Fibroblast of skin of left biceps (primary cell): ENCODE results near the gene SYTL5.
"Not testable (repeated sequence)": the region's sequence is repeated elsewhere in the genome, so short reads cannot be mapped to it uniquely, and the experiment has no call there.

Source experiments
- DNase-seq, 2 experiments: peaks; one replicate each; pipeline ENCODE4 v3.0.0-alpha.2; 2013; ENCODE audit warnings: low read depth in 2 of 2

Gene SYTL5

DNA sequence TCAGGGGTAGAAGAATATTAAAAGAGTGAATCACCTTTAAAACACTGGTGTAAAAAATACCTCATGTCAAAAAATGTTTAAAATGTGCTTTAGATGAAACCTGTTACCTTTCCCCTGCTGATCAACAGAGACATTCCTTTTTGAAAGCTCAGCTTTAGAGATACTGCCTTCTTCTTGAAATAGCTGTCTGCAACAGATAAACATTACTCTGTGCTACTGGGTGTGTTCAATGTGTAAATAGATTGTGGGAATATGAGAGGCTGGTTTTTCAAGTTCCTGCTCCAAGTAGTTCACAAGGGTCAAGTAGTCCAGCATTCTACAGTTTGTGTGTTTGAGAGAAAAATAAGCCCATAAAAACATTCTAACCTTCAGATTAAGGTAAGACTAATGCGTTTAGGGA is at the start of gene SYTL5:
Gene SYTL5 (plus strand): TSS at position 263 of the 400 bp plus-strand sequence. CDS start 27,337 bp downstream, outside the sequence.
- DNase-seq = no peak

DNA sequence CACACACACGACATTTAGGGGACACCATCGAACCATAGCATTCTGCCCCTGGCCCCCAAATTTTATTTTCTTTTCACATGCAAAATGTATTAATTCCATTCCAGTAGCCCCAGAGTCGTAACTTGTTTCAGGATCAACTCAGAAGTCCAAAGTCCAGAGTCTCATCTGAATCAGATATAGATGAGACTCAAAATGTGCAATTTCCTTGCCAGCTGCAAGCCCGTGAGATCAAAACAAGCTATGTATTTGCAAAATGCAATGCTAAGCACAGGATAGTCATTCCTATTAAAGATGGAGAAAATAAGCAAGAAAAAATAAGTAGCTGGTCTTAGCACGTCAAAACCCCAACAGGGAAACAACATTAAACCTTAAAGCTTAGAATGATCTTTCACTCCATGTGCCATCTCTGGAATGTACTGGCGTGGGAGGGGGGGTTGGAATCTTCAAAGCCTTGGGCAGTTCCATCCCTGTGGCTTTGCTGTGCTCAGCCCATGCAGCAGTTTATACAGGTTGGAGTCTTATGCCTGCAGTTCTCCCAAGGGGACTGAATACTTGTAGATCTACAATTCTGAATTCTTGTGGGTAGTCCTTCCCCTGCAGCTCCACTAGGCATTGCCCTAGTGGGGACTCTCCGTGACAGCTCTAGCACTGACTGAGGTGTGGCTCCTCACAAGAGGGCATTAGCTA is 47.7 kb upstream of the SYTL5 start:
- peak in 1 of 2 experiments; percentile 2 for DNase-seq

DNA sequence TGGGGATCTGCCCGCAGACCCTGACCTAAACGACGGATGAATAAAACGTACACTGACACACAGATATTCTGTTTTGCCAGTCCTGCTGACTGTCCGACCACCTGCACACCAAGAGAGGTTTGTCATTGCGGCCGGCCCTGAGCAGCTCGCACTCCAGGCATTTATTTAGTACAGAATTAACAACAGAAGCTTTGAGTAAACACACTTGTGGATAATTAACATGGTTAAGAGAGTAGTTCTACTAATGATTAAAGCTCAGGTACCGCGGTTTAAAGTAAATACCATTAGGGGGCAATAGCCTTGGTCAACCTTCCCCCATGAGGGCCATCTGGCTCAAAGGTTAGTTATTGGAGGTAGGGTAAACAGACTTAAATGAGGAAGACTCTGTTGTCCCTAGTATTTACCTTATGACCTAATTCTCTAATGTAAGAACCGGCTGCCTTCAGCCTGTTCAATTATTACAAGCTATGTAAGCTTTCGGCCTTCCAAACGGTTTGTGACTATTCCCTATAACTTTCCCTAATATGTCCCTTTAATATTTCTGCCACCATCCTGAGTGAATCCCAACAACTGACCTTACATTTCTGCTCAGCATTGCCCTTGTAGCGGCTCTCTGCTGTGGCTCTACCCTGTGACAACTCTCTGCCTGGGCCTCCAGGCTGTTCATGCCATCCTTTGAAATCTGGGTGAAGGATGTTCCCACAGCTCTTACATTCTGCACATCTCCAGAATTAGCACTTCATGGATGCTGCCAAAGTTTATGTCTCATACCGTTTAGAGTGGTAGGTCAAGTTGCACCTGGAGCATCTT is 46.9 kb upstream of the SYTL5 start:
- no peak for DNase-seq

DNA sequence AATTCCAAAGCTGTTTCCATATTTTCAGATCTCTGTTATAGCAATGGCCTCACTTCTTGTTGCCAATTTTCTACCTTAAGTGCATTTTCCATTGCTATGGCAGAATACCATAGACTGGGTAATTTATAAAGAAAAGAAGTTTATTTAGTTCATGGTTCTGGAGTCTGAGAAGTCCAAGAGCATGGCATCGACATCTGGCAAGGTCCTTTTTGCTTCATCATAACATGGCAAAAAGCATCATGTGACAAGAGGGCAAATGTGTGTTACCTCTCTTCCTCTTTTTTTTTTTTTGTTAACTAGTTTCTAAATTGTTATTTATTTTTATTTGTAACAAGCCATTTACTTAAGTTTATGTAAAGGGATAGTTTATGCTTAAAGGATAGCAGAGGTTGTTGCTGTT is 45.2 kb upstream of the SYTL5 start:
- no peak for DNase-seq

DNA sequence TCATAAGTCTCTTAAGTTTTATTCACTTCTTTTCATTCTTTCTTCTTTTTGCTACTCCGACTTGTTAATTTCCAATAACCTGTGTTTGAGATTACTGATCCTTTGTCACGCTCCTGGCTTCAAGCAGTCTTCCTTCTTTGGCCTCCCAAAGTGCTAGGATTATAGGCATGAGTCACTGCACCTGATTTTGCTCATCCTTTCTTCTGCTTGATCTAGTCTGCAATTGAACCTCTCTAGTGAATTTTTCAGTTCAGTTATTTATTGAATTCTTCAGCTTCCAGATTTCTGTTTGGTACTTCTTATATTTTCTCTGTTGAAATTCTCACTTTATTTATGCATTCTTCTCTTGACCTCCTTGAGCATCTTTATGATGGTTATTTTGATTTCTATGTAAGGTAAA is 38.6 kb upstream of the SYTL5 start:
- DNase-seq = no peak

DNA sequence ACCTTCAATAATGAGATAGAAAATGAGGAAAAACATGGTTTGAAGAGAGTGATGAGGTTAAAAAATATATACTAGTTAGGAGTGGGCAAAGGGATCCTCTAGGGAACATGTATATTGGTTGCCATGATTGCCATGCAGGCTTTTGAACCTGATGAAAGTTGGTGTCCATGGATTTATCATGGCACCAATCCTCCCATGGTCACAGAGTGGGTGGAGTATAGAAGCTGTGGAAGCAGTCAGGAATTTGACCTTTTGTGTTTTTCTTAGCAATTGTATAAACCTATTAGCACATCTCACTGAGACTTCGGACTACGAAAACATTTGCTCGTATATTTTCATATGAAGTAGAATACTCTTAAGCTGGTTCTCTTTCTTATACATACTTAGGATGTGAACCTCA is 30.9 kb upstream of the SYTL5 start:
- DNase-seq = no peak

DNA sequence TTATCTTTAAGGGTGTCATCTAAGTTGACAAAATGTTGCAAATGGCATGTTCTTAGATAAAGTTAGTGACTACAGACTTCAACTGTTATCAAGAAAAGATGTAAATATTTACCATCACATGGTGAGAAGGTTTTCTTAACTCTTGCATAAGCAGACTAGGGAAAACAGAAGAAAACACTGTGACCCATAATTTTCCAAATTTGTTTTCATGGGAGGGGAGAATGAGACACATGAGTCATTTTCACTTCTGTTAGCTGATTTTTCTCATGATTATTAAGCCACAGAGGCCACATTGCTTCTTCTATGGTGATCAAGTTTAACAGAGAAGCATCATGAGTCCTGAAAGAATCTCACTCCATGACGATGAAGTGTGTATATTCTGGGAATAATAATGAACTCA is 30.2 kb upstream of the SYTL5 start:
- no peak for DNase-seq

DNA sequence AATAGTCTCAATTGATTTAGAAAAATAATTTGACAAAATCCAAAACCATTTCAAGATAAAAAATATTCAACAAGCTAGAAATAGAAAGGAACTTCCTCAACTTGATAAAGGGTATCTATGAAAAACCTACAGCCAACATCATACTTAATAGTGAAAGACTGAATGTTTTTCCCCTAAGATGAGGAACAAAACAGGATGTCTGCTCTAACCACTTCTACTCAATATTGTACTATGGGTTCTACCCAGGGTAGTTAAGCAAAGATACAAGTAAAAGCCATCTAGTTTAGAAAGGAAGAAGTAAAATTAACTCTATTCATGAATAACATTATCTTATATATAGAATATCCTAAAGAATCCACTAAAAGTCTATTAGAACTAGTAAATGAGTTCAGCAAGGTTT is 21.5 kb upstream of the SYTL5 start:
- no peak for DNase-seq

DNA sequence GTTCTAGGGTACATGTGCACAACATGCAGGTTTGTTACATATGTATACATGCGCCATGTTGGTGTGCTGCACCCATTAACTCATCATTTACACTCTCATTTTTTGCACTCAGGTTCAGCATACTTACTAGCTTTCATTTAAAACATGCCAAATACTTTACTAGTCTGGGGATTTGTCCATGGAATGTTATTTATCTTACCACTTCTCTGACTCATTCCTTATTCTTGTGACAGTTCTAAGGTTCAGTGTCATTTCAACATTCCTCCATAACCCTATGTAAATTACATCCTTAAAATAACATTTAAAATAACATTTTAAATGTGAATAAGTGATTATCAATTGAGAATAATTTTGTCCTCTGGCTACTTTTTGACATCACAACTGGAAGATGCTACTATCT is 19.5 kb upstream of the SYTL5 start:
- DNase-seq = peak; percentile 5 to 13

DNA sequence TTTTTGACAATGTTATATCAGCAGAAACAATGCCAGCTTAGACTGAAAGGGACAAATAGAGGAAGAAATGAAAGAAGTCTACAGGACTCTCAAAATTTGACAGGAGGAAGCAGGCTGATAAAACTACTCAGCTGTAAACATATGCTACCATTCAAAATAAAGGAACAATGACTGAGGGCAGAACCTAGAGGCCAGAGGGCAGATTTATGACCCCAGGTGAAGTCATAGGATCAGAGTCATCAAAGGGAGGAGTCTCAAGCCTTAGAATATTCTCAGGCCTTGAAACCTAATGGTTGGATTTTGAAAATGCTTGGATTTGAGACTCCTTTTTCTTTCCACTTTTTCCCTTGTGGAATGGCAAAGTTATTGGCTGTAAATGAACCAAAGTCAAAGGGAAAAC is 17.0 kb upstream of the SYTL5 start:
- DNase-seq = no peak

DNA sequence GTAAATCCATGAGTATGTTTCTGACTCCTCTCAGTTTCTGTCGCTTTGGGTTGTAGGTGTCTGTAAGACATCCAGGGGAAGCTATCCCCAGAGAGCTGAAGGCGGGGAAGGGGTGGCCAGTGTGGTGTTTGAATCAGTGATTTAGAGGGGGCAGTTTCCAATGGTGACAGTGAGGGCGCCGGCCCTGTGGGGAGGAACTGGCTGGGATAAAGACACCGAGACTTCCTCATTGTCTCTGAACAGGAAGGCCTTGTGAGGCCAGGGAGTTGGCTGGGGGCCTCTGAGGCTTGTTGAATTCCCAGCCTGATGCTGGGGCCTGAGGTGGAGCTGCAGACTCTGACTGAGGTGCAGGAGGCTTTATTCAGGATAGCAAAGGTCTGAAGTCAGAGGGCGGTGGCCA is 15.1 kb upstream of the SYTL5 start:
- not testable (repeated sequence) for DNase-seq

DNA sequence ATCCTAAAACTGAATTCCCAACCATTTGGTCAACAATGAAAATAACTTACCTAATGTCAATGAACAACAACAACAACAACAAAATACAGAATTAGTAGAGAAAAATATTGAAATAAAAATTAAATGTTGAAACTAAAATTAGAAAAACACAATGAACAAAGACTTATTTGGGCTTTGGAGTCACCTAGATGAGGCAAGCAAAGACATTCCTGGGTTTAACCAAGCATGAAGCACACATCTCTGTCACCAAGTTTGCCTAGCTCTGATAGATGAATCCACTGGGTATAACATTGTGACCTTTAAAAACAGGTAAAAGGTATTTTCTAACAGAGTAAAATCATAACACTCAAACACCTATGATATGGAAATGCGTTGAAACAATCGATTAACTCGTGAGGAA is 13.2 kb upstream of the SYTL5 start:
- no peak for DNase-seq

DNA sequence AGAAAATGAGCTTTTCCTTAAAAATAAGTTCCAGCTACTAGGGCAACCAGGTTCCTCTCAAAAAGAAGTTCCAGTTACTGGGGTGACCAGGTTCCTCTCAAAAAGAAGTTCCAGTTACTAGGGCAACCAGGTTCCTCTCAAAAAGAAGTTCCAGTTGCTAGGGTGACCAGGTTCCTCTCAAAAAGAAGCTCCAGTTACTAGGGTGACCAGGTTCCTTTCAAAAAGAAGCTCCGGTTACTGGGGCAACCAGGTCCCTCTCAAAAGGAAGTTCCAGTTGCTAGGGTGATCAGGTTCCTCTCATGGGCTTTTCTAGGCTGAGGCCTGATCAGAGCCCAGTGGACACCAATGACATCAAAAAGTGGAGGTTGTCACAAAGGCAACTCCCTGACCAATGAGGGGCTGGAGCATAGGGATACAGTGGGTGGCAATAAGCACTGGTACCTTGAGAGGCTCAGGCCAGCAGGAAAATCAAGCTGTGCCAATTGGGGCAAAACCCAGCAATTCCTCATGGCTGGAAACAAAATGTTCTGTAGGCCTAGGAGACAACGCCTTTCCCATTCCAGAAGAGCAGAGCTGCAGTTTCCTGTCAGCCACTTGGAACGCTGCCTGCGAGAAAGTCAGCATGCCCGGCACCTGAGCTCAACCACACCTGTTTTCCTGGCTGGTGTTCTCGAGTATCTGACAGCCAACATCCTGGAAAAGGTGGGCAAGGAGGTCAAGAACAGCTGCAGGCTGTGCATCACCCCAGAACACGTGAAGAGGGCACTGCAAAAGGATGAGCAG is 12.3 kb upstream of the SYTL5 start:
- no peak for DNase-seq

DNA sequence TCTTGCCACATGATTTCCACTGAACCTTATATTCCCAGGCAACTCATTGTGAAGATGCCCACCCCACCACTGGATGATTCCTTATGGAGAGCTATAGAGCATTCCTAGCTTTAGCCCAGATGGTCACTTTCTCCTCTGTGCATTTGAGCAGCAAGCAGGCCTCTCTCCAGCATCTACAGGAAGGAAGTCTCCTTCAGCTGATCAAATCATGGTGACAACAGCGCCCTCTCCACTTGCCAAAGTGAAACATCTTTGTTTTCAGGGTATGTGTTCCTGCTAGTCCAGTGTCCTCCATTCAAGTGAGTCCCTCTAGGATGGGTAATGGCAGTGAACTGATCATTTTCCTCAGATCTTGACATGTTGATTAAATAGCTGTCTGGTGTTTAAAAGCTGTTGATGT is 10.9 kb upstream of the SYTL5 start:
- no peak for DNase-seq

DNA sequence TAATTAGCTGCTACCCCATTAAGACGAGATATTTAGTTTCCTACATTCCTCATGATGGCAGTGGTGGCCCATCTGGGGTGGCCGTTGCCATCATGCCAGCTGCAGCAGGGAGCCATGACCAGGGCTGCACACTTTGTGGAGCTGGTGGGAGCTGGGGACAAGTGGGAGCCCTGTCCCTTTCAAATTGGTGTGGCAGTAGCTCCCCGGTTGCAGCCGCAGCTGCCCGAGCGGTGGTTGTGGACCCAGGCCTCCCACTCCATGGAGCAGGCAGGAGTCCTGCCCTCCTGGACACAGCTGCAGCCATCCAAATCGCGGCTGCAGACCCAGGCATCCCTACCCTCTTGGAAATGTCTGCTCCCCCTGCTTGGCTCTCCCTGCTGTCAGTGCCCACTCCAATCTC is 9.3 kb upstream of the SYTL5 start:
- DNase-seq = no peak

DNA sequence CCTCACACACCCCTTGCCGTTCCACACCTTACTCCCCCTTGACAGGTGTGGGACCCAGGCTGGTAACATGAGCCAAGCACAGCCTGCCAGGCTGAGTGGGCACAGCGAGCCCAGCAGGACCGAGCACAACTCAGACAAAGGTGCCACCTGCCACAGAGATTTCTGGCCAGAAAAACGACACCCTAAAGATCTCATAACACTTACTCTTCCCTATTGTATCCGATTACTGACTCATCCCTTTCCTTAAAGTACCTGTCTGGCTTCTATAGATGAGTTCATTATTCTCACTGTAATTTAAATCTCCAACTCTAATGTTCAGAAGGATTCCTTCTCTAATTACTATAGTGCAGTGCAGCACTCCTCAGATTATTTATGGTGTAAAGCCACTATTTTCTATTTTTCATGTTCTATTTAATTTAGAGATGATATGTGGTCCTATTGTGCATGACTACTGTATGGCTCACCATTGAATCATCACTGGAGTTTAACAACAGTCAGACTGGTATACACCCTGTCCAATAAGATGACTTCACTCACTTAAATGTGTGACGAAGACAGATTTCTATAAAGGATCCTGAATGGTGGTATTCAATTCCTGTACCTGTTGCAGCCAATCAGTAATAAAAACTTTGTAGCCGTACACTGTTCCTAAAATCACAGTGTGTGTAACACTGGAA is 7.6 kb upstream of the SYTL5 start:
- no peak for DNase-seq

DNA sequence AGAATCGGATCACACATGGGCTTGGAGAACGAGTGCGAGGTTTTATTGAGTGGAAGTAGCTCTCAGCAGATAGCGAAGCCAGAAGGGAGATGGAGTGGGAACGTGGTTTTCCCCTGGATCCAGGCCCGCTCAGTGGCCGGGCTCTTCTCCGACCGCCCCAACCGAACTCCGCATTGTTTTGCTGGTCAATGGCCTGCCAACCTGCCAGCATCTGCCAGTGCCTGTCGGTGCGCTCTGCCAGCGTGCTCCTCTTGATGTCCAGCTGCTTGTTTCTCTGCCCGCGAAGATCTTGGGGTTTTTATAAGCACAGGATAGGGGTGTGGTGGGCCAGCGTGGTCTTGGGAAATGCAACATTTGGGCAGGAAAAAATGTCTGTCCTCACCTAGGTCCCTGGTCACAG is 5.6 kb upstream of the SYTL5 start:
- DNase-seq = no peak

DNA sequence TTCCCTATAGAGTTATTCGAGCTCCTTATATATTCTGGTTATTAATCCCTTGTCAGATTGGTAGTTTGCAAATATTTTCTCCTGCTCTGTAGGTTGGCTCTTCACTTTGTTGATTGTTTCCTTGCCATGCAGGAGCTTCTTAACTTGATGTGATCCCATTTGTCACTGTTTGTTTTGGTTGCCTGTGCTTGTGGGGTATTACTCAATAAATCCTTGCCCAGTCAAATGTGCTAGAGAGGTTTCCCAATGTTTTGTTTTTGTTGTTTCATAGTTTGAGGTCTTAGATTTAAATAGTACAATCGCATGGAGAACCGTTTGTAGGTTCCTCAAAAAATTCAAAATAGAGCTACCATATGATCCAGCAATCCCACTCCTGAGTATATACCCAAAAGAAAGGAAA is 2.3 kb upstream of the SYTL5 start:
- DNase-seq = no peak

DNA sequence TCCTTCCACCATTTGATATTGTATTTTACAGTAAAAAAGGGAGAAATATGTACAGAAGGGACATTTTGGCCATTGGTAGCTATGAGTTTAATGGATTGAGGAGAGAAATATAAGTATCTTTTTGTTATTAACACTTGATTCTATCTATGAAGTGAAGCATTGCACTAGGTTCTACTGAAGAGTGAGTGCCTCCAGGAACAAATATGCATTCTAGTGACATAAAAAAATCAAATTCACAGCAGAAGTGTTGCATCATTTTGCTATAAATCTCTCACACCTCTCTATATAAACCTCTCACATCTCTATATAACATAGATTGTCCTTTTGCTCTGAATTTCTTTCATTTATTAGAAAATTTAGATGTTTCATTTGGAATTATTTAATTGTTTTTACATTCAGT is 425 bp downstream of the SYTL5 start:
- DNase-seq = no peak

DNA sequence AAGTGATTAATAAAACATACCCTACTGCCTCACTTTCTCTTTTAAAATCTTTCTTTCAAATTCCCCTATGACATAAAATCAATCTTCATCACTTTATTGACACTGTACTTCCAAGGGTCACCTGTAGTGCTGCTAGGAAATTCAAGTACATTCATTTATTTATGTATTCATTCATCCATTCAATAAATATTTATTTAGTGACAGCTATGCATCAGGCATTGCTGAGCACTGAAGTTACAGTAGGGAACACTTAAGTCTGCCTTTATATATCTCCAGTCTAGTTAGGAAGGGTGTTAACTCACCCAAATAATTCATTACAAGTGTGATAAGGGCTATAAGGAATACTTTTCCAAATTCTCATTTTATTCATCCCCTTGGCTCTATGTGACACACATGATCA is 2.3 kb downstream of the SYTL5 start:
- no peak for DNase-seq

DNA sequence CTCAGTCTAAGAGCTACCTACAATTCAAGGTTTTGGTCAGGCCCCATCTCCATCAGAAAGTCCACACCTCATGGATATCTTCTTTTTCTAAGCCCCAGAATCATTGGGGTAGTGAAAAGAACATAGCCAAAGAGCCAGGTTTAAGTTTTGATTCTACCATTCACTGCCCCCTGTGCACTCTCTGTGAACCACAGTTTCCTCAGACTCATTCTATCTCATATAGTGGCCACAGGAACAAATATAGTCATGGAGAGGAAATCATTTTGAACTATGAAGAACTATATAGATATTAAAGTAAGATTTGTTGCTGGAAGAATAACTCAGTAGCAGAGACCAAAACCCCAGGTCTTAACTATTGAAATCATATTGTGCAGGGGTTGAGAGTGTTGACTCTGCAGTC is 3.3 kb downstream of the SYTL5 start:
- DNase-seq = no peak

DNA sequence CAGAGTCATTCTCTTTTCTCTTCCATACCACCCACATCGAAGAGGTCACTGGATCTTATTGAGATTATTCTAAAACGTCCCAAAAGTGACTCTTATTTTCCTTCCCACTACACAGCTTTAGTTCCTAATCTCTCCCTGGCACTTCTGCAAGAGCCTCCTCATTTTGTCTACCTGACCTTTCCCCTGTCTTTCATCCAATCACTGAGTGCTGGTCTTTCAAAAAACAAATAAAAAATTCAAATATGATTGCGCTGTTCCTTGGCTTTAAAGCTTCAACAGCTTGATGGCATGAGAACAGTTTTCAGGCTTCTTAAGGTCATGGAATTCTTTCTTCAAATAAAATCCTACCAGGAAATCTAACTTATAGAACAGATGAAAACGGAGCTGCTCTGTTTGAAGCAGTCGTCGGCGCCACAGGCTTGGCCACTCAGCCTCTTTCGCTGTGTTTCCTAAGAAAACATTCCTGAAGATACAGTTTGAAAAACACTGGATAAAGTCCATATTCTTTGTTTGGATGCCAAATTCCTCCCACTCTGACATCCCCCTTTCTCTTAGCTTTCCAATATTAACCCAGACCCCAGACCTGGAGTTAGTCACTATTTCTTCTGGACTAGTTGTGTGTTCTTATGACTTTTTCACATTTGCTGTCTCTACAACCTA is 12.5 kb downstream of the SYTL5 start:
- DNase-seq = no peak
